HEK293T (cell line): ENCODE results near the gene LRP5.

ENCODE experiments used
- LEF1 ChIP-seq: fragments of 450-650 bp; IDR thresholded peaks from 2 replicates; pipeline ENCODE4 v1.6.1; 2017; ENCODE audit warnings: mild to moderate bottlenecking, borderline replicate concordance
- ZNF384 ChIP-seq: fragments of 450-650 bp; IDR thresholded peaks from 2 replicates; pipeline ENCODE4 v1.6.1; 2016

DNA sequence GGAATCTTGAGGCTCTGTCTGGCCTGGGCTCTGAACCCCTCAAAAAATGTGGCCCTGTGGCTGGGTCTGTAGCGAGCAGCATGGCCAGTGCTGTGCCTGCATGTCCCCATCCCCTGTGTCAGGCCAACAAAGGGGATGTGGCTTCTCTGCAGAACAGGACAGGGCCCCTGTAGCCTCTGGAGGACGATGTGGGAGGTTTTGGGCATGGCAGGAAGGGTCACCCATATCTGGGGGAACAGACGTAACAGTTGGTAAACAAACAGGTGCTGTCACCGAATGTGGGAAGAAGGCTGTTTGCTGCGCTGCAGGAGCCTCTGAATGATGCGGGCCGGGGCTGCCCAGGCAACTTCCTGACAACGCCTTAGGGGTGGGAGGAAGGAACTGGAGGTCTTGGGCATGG is 35.0 kb downstream of the LRP5 start:
- no peak for TF ChIP-seq ZNF384
- TF ChIP-seq LEF1, result no peak
